GM21717 (cell line): ENCODE measurements around the gene BACH1.

Source experiments
- ATAC-seq: cut with Tn5 transposase; IDR thresholded peaks from one replicate; pipeline ENCODE4 v1.9.1; 2021; ENCODE audit warnings: mild to moderate bottlenecking, moderate library complexity; ENCODE audit not compliant: unreplicated experiment

Gene BACH1

DNA sequence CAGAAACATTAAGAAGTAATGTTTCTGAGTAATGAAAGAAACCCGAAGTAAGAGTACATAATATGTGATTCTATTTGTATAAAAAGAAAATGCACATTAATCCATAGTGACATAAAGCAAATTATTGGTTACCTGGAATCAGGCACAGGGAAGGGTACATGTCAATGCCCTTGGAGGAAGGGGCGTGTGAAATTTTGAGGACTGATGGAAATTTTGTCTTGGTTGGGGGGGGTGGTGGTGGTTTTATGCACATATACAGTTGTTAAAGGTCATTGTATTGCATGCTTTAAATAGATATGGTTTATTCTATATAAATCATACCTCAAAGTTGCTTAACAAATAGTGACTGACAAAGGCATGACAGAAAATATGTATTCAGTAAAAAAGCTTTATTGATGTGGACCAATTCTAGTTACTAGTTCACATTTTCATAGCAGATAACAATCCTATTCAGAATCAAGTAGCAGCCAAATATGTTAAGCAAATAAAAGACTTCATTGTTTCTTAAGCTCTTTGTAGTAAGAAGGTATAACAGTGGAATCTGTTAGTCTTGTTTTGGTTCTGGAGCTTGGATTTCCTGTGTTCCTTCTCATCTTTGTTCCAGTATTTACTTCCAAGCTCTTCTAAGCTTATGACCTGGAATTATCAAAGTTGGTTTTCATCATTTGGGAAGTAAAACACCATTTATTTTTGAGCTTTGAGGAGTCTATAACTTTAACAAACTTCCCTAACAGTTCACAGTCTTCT, 15.1 kb downstream of the BACH1 start:
- no peak for ATAC-seq

DNA sequence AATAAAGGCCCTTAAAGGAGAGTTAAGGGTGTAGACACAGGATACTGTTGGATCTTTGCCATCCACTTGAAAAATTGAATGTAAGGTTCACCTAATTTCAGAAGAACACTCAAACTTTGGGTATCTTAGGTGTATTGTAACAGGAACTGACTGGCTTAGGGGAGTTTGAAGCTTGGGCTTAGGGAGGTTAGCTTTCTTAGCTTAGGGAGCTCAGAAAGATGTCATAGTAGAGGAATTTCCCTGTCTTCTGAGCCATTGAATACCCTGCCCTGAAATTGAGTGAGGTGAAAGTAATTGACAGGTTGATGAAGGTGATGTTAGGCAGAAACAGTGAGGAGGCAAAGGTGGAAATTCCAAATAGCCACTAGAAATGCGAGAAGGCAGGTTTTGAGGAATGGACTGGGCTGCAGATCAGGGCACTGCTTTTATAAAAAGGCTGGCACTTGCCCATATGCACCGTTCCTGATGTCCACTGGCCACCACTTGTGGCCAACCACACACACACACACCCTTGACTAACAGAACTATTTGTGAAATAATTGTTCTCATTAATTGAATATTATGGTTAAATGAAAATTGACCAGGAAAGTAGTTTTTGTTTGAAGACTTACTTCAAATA, 16.5 kb downstream of the BACH1 start:
- no peak for ATAC-seq

DNA sequence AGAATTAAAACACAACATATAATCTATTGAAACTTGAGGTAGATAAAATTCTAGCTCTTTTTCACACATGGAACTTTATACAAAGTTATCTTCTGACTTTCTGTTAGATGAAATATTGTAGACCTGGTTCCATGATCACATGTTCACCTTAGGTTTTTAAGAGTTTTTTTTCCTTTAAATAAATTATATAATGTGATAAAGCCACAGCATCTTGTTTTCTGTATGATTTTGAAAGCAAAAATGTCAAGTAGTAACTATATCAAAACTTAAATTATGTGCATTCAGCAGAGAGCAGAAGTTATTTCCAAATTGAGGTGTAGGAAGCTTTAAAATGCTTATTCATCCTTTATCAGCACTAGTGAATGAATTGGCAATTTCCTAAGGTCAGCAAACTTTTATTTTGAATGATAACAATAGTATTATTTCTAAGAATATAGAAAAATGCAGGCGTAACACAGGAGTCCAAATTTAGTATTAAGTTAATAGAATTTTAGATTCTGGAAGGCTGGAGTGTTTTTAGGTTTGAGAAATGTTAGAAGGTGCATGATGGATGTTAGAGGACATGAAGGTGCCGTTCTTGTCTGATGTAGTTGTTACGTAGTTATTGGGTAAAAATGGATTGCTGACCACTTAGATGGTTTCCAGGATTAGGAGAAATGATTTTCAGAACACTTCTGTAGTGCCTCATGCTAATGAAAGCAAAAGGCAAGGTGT, 17.5 kb downstream of the BACH1 start:
- ATAC-seq: no peak

DNA sequence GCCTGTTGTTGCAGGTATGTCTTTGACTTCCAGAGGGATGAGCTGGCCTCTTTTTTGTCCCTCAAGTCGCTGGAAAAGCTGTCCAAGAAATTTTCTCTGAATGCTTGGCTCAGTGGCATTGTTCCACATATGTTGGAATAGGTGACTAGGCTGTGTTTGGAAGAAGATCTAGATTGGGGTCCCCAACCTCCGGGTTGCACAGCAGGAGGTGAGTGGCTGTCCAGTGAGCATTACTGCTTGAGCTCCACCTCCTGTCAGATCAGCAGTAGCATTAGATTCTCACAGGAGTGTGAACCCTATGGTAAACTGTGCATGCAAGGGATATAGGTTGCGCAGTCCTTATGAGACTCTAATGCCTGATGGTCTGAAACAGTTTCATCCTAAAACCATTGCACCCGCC, 18.1 kb downstream of the BACH1 start:
- ATAC-seq: no peak

DNA sequence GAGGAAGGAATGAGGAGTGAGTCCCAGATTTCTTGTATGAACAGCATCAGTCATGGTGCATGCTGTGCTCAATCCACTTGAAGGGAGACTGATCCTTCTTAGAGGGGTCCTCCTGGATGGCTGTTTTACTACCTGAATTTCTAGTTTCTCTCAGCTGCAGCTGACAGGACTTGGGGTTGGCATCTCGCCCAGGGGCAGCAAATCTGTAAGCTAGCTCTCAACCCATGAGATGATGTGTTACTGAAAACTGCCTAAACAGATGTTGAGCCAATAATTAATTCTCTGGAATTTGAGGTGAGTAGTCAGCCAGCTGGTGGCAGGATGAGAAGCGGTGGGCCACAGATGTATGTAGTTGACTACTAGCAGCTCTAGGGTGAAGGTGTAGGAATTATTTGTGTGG, 19.6 kb downstream of the BACH1 start:
- no peak for ATAC-seq

DNA sequence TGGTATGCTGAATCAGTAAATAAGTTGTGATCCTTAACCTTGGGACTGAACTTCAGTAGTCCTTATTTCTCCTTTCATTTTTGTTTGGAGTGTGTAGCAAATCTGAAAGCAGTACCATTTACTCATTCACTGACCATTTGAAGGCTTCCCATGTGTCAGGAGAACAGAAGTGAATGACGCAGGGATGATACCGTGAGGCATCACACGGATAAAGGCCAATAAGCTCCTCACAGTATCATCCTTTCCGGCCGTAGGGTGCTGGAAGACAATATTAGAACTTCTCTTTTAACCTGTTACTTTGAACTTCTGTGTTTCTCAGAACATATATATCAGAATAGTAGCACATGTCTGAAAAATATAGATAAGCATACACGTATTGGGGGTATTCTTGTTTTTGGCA, 21.3 kb downstream of the BACH1 start:
- no peak for ATAC-seq

DNA sequence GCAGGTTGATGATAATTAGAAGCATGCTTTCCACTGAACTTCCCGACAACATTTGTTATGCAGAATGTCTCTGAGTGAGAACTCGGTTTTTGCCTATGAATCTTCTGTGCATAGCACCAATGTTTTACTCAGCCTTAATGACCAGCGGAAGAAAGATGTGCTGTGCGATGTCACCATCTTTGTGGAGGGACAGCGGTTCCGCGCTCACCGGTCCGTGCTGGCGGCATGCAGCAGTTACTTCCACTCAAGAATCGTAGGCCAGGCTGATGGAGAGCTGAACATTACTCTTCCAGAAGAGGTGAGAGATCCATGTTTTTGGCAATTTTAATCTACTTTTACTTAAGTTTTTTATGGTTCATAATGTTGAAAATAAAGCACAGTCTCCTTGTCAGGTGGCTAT, 22.5 kb downstream of the BACH1 start:
- ATAC-seq: no peak

DNA sequence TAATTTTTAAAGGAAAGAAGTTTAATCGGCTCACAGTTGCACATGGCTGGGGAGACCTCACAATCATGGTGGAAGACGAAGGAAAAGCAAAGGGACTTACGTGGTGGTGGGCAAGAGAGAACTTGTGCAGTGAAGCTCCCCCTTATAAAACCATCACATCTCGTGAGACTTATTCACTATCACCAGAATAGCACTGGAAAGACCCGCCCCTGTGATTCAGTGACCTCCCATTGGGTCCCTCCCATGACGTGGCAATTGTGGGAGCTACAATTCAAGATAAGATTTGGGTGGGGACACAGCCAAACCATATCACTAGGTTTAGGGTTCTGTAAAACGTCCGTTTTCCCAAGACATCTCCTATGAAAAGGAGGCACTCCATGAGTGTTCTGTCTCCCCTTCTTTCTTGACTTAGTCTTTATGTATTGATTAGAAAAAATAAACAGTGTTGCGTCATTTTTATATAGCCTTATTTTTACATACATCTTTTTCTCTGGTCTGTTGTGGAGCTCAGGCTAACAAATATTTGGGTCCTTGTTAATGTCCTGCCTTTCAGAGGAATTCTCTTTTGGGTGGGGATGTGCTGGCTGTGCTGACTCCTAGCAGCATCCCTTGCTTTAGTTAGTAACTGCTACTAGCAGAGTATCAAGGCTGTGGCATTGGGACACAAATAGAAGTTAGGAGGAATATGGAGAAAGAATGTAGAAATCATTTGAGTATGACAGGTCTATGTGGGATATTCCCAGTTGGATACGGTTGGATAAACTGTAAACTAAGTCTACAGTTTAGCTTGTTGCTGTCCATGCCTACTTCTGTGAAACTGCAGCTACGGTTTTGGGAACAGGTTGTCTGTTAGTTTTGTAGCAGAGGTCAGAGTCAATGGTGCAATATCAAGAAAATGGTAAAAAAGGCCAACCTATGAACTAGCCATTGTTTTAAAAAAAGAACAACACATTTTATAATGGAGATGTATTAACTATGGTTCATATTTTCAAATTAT, 23.5 kb downstream of the BACH1 start:
- no peak for ATAC-seq

DNA sequence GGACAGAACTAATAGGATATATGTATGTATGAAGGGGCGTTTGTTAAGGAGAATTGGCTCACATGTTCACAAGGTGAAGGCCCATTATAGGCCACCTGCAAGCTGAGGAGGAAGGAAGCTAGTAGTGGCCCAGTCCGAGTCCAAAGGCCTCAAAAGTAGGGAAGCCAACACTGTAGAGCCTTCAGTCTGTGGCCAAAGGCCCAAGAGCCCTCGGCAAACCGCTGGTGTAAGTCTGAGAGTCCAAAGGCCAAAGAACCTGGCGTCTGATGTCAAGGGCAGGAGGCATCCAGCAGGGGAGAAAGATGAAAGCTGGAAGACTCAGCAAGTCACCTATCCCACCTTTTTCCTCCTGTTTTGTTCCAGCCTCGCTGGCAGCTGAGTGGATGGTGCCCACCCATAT, 24.5 kb downstream of the BACH1 start:
- no peak for ATAC-seq

DNA sequence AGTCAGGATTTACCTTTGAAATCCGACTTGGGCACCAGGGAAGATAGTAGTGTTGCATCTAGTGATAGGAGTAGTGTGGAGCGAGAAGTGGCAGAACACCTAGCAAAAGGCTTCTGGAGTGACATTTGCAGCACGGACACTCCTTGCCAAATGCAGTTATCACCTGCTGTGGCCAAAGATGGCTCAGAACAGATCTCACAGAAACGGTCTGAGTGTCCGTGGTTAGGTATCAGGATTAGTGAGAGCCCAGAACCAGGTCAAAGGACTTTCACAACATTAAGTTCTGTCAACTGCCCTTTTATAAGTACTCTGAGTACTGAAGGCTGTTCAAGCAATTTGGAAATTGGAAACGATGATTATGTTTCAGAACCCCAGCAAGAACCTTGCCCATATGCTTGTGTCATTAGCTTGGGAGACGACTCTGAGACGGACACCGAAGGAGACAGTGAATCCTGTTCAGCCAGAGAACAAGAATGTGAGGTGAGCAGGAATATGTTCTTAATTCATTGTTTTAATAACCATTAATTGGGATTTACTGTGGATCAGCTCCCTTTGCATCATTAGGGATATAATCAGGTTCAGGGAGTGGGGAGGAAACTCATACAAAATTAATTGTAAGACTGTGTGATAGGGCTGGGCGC, 28.3 kb downstream of the BACH1 start:
- ATAC-seq: no peak

DNA sequence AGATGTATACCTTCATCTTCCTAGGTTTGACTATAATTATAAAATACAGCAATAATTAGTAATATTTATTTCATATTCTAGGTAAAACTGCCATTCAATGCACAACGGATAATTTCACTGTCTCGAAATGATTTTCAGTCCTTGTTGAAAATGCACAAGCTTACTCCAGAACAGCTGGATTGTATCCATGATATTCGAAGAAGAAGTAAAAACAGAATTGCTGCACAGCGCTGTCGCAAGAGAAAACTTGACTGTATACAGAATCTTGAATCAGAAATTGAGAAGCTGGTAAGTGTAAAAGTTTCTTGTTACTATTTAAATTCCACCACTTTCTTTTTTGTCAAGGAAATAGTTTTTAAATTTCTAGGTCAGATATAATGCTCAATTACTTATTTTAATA, 30.7 kb downstream of the BACH1 start:
- no peak for ATAC-seq

DNA sequence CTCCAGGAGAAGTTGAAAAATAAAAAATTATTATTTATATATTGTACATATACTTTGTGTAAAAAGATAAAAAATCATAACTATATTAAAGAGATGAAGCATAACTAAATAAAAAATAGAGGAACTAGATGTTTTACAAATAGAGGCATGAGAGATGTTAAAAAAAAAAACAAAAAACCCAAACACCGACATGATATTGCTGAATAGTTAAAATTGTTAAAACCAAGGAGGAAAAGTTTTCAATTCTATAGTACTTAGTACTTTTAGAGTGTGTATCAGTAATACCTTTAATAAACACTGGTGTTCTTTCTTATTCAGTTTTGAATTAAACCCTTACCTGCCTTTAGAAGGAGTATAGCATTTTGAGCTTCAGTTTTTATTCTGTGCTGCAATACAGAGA, 32.1 kb downstream of the BACH1 start:
- ATAC-seq: no peak

DNA sequence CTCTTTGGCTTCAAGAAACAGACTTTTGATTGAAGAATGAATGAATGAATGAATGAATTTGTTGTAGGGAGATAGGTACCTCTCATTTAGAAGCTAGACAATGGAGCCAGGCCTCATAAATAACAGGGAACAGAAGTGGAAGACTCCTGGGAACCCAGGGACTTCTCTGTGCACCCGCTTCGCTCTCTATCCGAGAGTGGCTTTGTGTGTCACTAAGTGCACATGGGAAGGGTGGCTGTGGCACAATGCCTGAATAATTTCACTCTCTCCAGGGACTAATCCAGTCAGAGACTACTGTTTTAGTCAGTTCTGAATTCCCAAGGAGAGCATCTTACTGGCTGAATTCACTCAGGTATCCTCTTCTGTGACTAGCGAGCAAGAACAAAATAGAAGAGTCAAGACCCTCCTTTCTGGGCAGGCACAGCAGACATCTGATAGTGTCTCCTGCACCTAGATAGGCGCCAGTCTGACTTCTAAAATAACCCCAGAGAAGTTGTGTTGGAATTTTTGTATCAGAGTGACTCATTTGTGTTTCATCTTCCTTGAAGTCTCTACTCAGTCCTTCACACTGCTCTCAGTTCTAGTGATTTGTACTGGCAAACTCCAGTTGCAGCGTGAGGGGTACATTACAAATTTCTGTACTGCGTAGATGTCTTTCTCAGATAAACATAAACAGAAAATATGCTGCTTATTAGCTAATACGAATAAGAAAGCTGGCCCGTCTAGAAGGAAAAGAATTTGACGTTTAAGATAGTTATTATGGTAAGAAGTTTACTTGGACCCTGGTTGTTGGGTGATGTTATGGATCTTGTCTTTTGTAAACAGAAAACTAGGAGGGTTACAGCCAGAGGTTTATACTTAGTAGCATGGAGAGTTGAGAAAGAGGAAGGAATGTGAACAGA, 34.0 kb downstream of the BACH1 start:
- no peak for ATAC-seq

DNA sequence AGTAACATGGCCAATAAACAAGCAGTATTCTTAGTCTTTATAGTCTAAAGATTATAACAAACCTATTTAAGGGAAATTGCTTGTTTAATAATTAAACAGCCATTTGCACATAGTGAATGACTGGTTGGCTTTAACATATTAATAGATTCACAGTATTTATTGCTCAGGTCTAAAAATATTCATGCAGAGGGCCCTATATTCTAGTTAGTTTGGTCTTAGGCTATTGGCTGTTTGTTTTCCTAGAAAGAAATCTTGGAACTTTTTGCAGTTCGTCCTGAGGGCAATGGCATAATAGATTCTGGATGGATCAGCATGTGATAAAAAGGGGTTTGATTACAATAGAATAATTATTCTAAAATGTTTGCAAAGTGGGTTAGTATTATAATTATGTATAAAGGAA, 34.7 kb downstream of the BACH1 start:
- no peak for ATAC-seq

DNA sequence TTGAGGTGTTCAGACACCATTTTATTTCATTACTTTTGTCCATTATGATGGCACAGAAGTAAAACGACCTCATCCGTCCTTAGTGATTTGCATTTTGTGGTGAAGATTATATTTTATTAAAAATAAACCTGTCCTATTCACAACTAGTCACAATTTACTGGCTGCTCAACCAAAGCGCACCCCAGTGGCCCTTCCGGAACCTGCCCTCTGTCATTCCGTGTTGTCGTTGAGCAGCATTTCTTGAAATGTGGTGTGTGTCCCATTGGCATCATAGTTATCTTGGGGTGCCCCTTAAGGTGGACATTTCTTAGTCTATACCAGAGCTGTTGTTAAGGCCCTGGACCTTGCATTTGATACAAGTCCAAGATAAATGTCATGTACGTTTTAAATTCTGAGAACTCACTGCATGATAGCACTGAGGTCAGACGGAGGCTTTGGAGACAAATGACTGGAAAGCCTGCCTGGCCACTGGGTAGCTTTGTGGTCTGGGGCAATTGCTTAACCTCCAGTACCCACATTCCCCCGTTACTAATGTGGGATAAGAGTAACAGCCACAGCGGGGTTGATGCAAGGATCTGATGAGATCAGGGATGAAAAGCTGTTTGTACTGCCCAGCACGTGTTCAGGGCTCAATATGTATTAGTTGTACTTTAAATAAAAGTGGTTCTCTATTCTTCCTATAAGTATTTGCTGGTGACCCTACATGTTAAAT, 36.2 kb downstream of the BACH1 start:
- no peak for ATAC-seq

DNA sequence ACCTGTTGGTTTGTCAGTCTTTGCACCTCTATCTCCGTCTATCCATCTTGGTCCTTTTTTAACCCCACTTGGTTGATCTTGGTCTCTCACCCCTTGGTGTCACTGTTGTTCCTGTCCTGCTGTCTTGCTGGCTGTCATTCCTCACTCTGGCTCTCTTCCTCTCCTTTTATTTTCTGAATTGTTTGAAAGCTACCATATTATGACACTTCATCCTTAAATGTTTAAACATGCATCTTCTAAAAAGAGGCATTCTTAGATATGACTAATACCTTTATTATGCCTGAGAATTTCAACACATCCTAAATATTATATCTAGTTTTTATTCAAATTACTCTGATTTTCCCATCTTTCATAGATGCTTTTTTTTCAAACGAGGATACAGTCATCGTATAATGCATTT, 37.0 kb downstream of the BACH1 start:
- no peak for ATAC-seq

DNA sequence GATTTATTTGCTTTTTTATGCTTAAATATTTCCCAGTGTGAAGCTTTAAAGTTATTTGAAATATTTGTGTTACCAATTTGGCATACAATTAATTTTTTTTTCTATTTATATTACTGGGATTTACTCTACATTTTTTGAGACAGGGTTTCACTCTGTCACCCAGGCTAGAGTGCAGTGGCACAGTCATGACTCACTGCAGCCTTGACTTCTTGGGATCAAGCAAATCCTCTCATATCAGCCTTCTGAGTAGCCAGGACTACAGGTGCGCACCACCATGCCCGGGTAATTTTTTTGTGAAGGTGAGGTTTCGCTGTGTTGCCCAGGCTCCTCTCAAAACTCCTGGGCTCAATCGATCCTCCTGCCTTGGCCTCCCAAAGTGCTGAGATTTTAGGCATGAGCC, 39.5 kb downstream of the BACH1 start:
- ATAC-seq: no peak

DNA sequence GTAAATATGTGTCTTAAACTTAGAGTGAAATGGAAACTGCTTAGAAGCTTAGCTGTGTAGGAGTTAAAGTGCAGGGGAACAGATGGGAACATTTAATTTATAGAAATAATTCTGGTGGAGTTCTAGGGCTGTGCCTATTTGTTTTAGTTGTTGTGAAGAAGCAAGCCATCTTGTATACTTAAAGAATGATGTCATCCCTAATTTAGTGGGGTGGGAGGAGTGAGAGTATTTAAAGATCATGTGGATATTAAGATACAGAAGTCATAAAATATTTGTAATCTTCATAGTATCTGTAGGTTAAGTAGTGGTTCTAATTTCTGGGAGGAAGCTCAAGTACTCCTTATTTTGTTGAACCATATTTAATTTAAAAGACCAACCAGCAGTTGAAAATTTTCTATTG, 41.5 kb downstream of the BACH1 start:
- ATAC-seq: no peak

DNA sequence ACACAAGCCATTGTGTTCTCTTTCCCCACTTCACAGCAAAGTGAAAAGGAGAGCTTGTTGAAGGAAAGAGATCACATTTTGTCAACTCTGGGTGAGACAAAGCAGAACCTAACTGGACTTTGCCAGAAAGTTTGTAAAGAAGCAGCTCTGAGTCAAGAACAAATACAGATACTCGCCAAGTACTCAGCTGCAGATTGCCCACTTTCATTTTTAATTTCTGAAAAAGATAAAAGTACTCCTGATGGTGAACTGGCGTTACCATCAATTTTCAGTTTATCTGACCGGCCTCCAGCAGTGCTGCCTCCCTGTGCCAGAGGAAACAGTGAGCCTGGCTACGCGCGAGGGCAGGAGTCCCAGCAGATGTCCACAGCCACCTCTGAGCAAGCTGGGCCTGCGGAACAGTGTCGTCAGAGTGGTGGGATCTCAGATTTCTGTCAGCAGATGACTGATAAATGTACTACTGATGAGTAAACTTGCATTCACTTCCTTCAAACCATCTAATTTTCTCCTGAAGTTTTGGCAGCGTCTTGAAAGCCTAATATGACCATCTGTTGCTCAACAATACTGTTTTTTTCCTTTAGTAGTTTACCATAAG, 43.7 kb downstream of the BACH1 start:
- ATAC-seq: no peak
